H1 (cell line): ENCODE measurements around the gene MXI1. TPM values are rescaled to one million over a fixed set of nuclear protein-coding genes. Genes with fewer than 3 reads are reported as not detected.

ENCODE experiments used
- BACH1 ChIP-seq: IDR thresholded peaks from 2 replicates; pipeline ENCODE4 v1.6.1; 2012; ENCODE audit warnings: low read length, improper control_type of control experiment
- CBX8 ChIP-seq: fragments of 300-800, 300-1000 bp; sonication (generic); IDR thresholded peaks from 2 replicates; pipeline ENCODE4 v1.7.1; 2016; ENCODE audit warnings: low read depth, low read length, borderline replicate concordance
- CHD1 ChIP-seq: IDR thresholded peaks from 2 replicates; pipeline ENCODE4 v1.6.1; 2012; ENCODE audit warnings: low read depth, low read length, improper control_type of control experiment
- CTBP2 ChIP-seq: IDR thresholded peaks from 2 replicates; pipeline ENCODE4 v1.7.0; 2011; ENCODE audit warnings: borderline replicate concordance, mild to moderate bottlenecking, moderate library complexity, mixed read lengths, low read length; ENCODE audit not compliant: insufficient read depth, insufficient read length
- EGR1 ChIP-seq: IDR thresholded peaks from 2 replicates; pipeline ENCODE4 v1.6.1; 2011; ENCODE audit warnings: low read depth, low read length, borderline replicate concordance
- EP300 ChIP-seq, 2 experiments: IDR thresholded peaks; 1 replicate in 1 of 2; 2 replicates in 1 of 2; pipeline ENCODE4 v1.6.1; 2011 to 2012; ENCODE audit warnings: low read depth in 2 of 2, low read length in 2 of 2, mild to moderate bottlenecking in 2 of 2, borderline replicate concordance in 1 of 2, inconsistent platforms in 1 of 2, moderate library complexity in 1 of 2
- EZH2 ChIP-seq: fragments of 200-600 bp; sonication (generic); IDR thresholded peaks from 2 replicates; pipeline ENCODE4 v1.7.1; 2012; ENCODE audit warnings: low read depth, mild to moderate bottlenecking, moderate library complexity, low read length, inconsistent platforms; ENCODE audit not compliant: severe bottlenecking
- JUND ChIP-seq: IDR thresholded peaks from 2 replicates; pipeline ENCODE4 v1.6.1; 2011; ENCODE audit warnings: mild to moderate bottlenecking, improper control_type of control experiment, low read length
- NRF1 ChIP-seq: IDR thresholded peaks from 2 replicates; pipeline ENCODE4 v1.6.1; 2011; ENCODE audit warnings: mild to moderate bottlenecking, low read depth, low read length, improper control_type of control experiment
- POU5F1 ChIP-seq: IDR thresholded peaks from 2 replicates; pipeline ENCODE4 v1.6.1; 2011; ENCODE audit warnings: low read depth, mild to moderate bottlenecking, low read length, moderate library complexity
- RBBP5 ChIP-seq: IDR thresholded peaks from 2 replicates; pipeline ENCODE4 v1.7.1; 2012; ENCODE audit warnings: low read depth, mild to moderate bottlenecking, inconsistent platforms, low read length, moderate library complexity, borderline replicate concordance
- RFX5 ChIP-seq: IDR thresholded peaks from 2 replicates; pipeline ENCODE4 v1.6.1; 2011; ENCODE audit warnings: low read depth, low read length, improper control_type of control experiment, borderline replicate concordance
- RNF2 ChIP-seq: fragments of 200-900, 300-1000 bp; sonication (generic); IDR thresholded peaks from 2 replicates; pipeline ENCODE4 v1.7.1; 2016; ENCODE audit warnings: borderline replicate concordance, low read depth, mild to moderate bottlenecking, antibody characterized with exemption, low read length; ENCODE audit not compliant: poor library complexity, severe bottlenecking; ENCODE audit errors: missing control alignments
- SIN3A ChIP-seq, 2 experiments: IDR thresholded peaks in 1 of 2; conservative IDR thresholded peaks in 1 of 2; 2 replicates each; pipeline ENCODE4 v1.6.1; 2011 to 2012; ENCODE audit warnings: low read length in 2 of 2, improper control_type of control experiment in 1 of 2, low read depth in 1 of 2, mild to moderate bottlenecking in 1 of 2
- SIX5 ChIP-seq: IDR thresholded peaks from 2 replicates; pipeline ENCODE4 v1.6.1; 2011; ENCODE audit warnings: mild to moderate bottlenecking, low read depth, low read length
- SP4 ChIP-seq: IDR thresholded peaks from 2 replicates; pipeline ENCODE4 v1.6.1; 2012; ENCODE audit warnings: low read length, inconsistent platforms
- TAF1 ChIP-seq: IDR thresholded peaks from 2 replicates; pipeline ENCODE4 v1.6.1; 2011; ENCODE audit warnings: mild to moderate bottlenecking, low read depth, low read length
- TCF12 ChIP-seq: IDR thresholded peaks from 2 replicates; pipeline ENCODE4 v1.6.1; 2011; ENCODE audit warnings: low read depth, mild to moderate bottlenecking, low read length
- YY1 ChIP-seq: IDR thresholded peaks from 2 replicates; pipeline ENCODE4 v1.6.1; 2011; ENCODE audit warnings: low read depth, mild to moderate bottlenecking, low read length
- ZNF274 ChIP-seq: IDR thresholded peaks from 2 replicates; pipeline ENCODE4 v1.7.0; 2012; ENCODE audit warnings: low read length, borderline replicate concordance; ENCODE audit errors: extremely low read depth
- polyA plus RNA-seq, 7 experiments: library from polyadenylated mRNA; depleted of rRNA in 3 of 7; stranded (reverse) in 5 of 7; unstranded in 2 of 7; fragments of >200 nt in 5 of 7; fragments of 200-250 nt in 2 of 7; gene quantifications; 1 replicate in 5 of 7; 2 replicates in 1 of 7; 4 replicates in 1 of 7; pipeline versions ENCODE4 v1.2.1 to v1.2.3, GENCODE V29; 2011 to 2013; ENCODE audit warnings: missing spikeins in 2 of 7, mixed read lengths in 2 of 7
- total RNA-seq: library from RNA; stranded (reverse); fragmentation: NEBNext Ultra II Directional; extraction: Animal tissue kit (Norgen Biotek cat#: 25700); gene quantifications from 2 replicates; pipeline ENCODE4 v1.2.1, GENCODE V29; 2021
- TF ChIP-seq, protein P1 (sequence below), 3 experiments: IDR thresholded peaks; 1 replicate in 2 of 3; 2 replicates in 1 of 3; pipeline versions ENCODE4 v1.5.1 to v1.6.1; 2011; ENCODE audit warnings: low read length in 3 of 3, mild to moderate bottlenecking in 3 of 3, inconsistent platforms in 2 of 3, low read depth in 1 of 3, moderate library complexity in 1 of 3; ENCODE audit not compliant: insufficient read depth in 1 of 3; ENCODE audit errors: control extremely low read depth in 1 of 3

The MXI1 gene
- total and polyA plus RNA-seq, 2 of the 8 experiments (the other 6 are each of a cell fraction or from before 2014, with no cell fraction given) = 5.7 to 8.8 TPM

- TF ChIP-seq TAF1 (peak; percentile 52), SIX5 (no peak), EP300 (IDR thresholded peaks at IDR 0.05; ENCODE audit: borderline replicate concordance in 1 of 2, low read depth in 2 of 2, low read length in 2 of 2) (0 out of 3 replicates have a peak, but pooled peaks of 1 of the 2 experiments have one; percentile 30), CHD1 (no peak), YY1 (no peak), EGR1 (no peak; the same call in 1 of the 2 replicates), JUND (peak; percentile 46; the same call in 1 of the 2 replicates), SP4 (no peak), EZH2 (no peak), ZNF274 (no peak), BACH1 (no peak), RNF2 (peak; percentile 67), NRF1 (no peak), RFX5 (peak; percentile 99), CTBP2 (no peak), RBBP5 (peak; percentile 74), POU5F1 (no peak), SIN3A (conservative IDR thresholded peaks at IDR 0.05 in 1 of 2, IDR thresholded peaks at IDR 0.05 in 1 of 2; ENCODE audit: low read depth in 1 of 2, low read length in 2 of 2) (peak; percentile 60 to 80; a peak in 3 of 4 replicates), CBX8 (no peak), TCF12 (no peak)
- TF ChIP-seq, protein P1, sequence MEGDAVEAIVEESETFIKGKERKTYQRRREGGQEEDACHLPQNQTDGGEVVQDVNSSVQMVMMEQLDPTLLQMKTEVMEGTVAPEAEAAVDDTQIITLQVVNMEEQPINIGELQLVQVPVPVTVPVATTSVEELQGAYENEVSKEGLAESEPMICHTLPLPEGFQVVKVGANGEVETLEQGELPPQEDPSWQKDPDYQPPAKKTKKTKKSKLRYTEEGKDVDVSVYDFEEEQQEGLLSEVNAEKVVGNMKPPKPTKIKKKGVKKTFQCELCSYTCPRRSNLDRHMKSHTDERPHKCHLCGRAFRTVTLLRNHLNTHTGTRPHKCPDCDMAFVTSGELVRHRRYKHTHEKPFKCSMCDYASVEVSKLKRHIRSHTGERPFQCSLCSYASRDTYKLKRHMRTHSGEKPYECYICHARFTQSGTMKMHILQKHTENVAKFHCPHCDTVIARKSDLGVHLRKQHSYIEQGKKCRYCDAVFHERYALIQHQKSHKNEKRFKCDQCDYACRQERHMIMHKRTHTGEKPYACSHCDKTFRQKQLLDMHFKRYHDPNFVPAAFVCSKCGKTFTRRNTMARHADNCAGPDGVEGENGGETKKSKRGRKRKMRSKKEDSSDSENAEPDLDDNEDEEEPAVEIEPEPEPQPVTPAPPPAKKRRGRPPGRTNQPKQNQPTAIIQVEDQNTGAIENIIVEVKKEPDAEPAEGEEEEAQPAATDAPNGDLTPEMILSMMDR (IDR thresholded peaks at IDR 0.05; ENCODE audit: control extremely low read depth in 1 of 3, insufficient read depth in 1 of 3, low read depth in 1 of 3, low read length in 3 of 3) = no peak
These were observed 3.5 kb downstream of the MXI1 start (continued) for GRCh38 chr10:110210674-110211464.
